HFFc6 (cell line): ENCODE results near the gene ADARB1. TPM values are rescaled to one million over a fixed set of nuclear protein-coding genes. Genes with fewer than 3 reads are reported as not detected.

Experiments
- DNase-seq: peaks from one replicate; pipeline ENCODE4 v3.0.0-alpha.2; 2018
- H3K27ac Mint-ChIP-seq: 2 replicates; pipeline ENCODE4 v1.8.0; 2020; ENCODE audit warnings: mild to moderate bottlenecking, mixed read lengths
- H3K27me3 Mint-ChIP-seq: 2 replicates; pipeline ENCODE4 v1.8.0; 2021; ENCODE audit warnings: mild to moderate bottlenecking, moderate library complexity, mixed read lengths; ENCODE audit not compliant: insufficient read depth
- H3K36me3 Mint-ChIP-seq: 2 replicates; pipeline ENCODE4 v1.8.0; 2021; ENCODE audit warnings: low read depth, mixed read lengths
- H3K4me1 Mint-ChIP-seq: 2 replicates; pipeline ENCODE4 v1.8.0; 2020; ENCODE audit warnings: low read depth, mixed read lengths
- H3K4me3 Mint-ChIP-seq: 2 replicates; pipeline ENCODE4 v1.8.0; 2020; ENCODE audit warnings: mild to moderate bottlenecking, moderate library complexity, mixed read lengths
- H3K9me3 Mint-ChIP-seq: 2 replicates; pipeline ENCODE4 v1.8.0; 2020; ENCODE audit warnings: mild to moderate bottlenecking, mixed read lengths
- CTCF ChIP-seq: fragments of 200-600 bp; sonication (generic); IDR thresholded peaks from 2 replicates; pipeline ENCODE4 v1.5.0; 2021; ENCODE audit warnings: antibody characterized with exemption, mild to moderate bottlenecking
- total RNA-seq, 6 experiments: library from RNA; stranded (reverse); fragmentation: NEBNext Ultra II Directional; extraction: Animal tissue kit (Norgen Biotek cat#: 25700); gene quantifications; 2 replicates in 1 of 6; 3 replicates in 5 of 6; pipeline ENCODE4 v1.2.3, GENCODE V29; 2021

ADARB1 gene
- total RNA-seq, 6 experiments from 2014 or later = 1.7 to 3.2 (median 2.2) TPM

DNA sequence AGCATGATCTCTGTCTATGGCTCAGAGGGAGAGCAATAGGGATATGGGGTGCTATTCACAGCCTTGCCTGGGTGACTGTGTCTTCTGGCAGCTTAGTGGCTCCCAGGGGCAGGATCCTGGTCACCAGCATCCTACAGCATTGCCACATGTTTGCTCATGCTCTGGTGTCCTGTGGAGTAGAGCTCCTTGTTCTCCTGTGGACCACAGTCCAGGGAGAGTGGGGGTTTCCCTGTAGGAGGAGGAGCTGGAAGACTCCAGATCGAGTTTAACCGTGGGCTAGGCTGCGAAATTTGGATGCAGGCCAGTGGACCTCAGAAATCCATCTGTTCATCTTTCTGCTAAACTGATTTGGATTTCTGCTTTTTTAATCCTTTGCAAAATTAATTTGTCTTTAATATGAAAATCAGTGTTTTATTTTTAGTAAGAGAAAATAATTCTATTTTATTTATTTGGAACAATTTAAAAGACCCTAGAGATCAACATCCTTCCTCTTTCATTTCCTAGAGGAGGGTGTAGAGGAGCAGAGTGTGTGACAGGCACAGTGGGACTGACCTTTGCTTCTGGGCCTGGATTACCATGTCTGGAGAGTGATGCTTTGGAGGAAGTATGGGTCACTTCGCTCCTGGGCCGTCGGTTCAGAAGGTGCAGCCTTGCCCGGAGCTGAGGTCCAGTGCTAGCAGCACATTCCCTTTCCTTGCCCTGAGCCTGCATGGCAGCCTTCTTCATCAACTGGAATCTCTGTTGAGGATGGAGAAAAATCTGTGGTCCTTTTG lies 17.4 kb downstream of the ADARB1 start:
- no peak overlapping the region for H3K27ac Mint-ChIP-seq
- no peaks in the 10 kb centered on the region for H3K9me3 Mint-ChIP-seq
- TF ChIP-seq CTCF = no peak
- H3K4me1 Mint-ChIP-seq = no peaks in the 10 kb centered on the region
- H3K36me3 Mint-ChIP-seq = no peaks in the 10 kb centered on the region
- no peak overlapping the region for H3K4me3 Mint-ChIP-seq
- DNase-seq = no peak
- peaks cover 18% of the 10 kb centered on the region for H3K27me3 Mint-ChIP-seq

DNA sequence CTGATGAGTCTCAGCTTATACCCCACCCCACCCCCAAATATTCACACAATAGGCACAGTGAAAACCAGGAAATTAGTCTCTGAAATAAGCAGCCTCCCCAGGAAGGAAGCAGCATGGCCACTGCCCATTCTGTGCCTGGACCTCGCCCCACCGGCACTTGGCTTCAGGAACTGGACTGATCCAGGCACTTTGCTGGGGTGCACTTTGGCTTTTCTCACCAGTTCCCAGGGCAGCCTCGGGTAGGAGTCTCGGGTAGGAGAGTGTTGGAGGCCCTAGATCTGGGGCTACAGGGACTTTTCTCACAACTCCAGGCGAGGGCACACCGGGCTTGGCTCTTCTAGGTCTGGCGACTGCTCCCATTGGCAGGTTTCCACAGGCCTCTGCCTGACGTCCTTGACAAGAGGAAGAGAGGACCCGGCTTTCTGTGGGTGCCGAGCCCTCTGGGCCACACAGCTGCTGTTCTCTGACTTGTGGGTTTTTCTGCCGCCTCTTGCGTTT lies 18.7 kb downstream of the ADARB1 start:
- Mint-ChIP-seq H3K27ac (no peak overlapping the region), H3K36me3 (no peaks in the 10 kb centered on the region), H3K27me3 (peaks cover 14% of the 10 kb centered on the region), H3K4me1 (no peaks in the 10 kb centered on the region), H3K9me3 (no peaks in the 10 kb centered on the region), H3K4me3 (no peak overlapping the region)
- no peak for DNase-seq
- TF ChIP-seq CTCF = no peak

DNA sequence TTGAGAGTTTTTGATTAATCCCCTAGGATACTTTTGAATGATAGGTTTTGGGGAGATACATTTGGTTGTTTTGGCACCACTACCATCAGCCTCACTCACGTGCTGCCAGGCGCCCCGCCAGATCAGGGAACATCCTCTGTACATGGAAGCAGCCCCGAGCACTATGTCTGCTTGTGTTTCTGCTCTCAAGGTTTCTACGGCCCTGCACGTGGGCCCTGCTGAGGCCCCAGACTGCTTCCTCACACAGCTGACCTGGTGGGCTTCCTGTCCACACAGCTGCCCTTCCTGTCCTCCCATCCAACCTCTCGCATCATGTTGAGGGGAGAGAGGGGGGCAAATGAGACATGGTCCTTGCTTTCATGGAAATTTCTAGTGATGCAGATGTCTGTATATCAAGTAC lies 20.0 kb downstream of the ADARB1 start:
- H3K27me3 Mint-ChIP-seq = peaks cover 20% of the 10 kb centered on the region
- no peak for TF ChIP-seq CTCF
- no peaks in the 10 kb centered on the region for H3K4me1 Mint-ChIP-seq
- no peak overlapping the region for H3K4me3 Mint-ChIP-seq
- H3K27ac Mint-ChIP-seq = no peak overlapping the region
- no peaks in the 10 kb centered on the region for H3K36me3 Mint-ChIP-seq
- DNase-seq = no peak
- no peaks in the 10 kb centered on the region for H3K9me3 Mint-ChIP-seq

GRCh38 chr21:45095505-45095904 lies 21.1 kb downstream of the ADARB1 start:
- H3K4me1 Mint-ChIP-seq = no peaks in the 10 kb centered on the region
- H3K9me3 Mint-ChIP-seq = no peaks in the 10 kb centered on the region
- peaks cover 20% of the 10 kb centered on the region for H3K27me3 Mint-ChIP-seq
- no peak overlapping the region for H3K4me3 Mint-ChIP-seq
- H3K27ac Mint-ChIP-seq = no peak overlapping the region
- DNase-seq = no peak
- no peaks in the 10 kb centered on the region for H3K36me3 Mint-ChIP-seq
- TF ChIP-seq CTCF = no peak

GRCh38 chr21:45096217-45096616 lies 21.8 kb downstream of the ADARB1 start:
- H3K4me1 Mint-ChIP-seq = no peaks in the 10 kb centered on the region

More at GRCh38 chr21:45096217-45096616, 21.8 kb downstream of the ADARB1 start:
- DNase-seq = no peak
- Mint-ChIP-seq H3K9me3 (no peaks in the 10 kb centered on the region), H3K36me3 (no peaks in the 10 kb centered on the region), H3K27me3 (peaks cover 17% of the 10 kb centered on the region), H3K4me3 (no peak overlapping the region), H3K27ac (no peak overlapping the region)
- no peak for TF ChIP-seq CTCF
